Fibroblast of pulmonary artery (primary cell): ENCODE measurements around the gene NPEPL1.
"Not testable (repeated sequence)": the region's sequence is repeated elsewhere in the genome, so short reads cannot be mapped to it uniquely, and the experiment has no call there.

Experiments
- DNase-seq: peaks from one replicate; pipeline ENCODE4 v3.0.0-alpha.2; 2010; ENCODE audit warnings: low read depth
- H3K4me3 ChIP-seq: replicated peaks from 2 replicates; pipeline ENCODE4 v1.5.1; 2011; ENCODE audit warnings: low read depth, mild to moderate bottlenecking, control low read depth, low read length, moderate library complexity
- CTCF ChIP-seq: IDR thresholded peaks from 2 replicates; pipeline ENCODE4 v1.5.1; 2011; ENCODE audit warnings: mild to moderate bottlenecking, control low read depth, low read length, inconsistent platforms; ENCODE audit errors: missing control alignments

The NPEPL1 gene

GRCh38 chr20:58745391-58745790, 52.8 kb downstream of the NPEPL1 start:
- no peak overlapping the region for H3K4me3 ChIP-seq
- DNase-seq: no peak
- TF ChIP-seq CTCF: no peak

GRCh38 chr20:58746620-58747019, 54.0 kb downstream of the NPEPL1 start:
- peak; percentile 4 for DNase-seq
- no peak overlapping the region for H3K4me3 ChIP-seq
- no peak for TF ChIP-seq CTCF

- H3K4me3 ChIP-seq: no peak overlapping the region
- no peak for DNase-seq
- TF ChIP-seq CTCF: no peak
These were observed 54.6 kb downstream of the NPEPL1 start for GRCh38 chr20:58747211-58747610.

DNA sequence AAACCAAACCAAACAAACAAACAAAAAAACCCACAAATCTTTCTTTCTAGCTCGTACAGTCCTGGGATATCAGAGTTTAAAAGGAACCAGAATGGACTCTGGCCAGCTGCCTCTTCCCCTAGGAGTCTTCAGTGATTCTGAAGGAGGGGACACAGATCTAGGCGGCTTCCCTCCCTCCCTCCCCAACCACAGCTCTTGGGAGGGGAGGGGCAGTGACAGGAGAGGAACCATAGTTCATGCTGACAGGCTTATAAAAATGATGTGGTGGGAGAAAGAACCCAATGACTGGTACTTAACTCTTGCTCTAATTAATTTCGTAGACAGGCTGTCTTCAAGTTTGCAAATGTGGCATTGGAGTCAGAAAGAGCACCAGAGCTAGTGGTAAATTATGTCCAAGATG, 56.0 kb downstream of the NPEPL1 start:
- DNase-seq: no peak
- no peak for TF ChIP-seq CTCF
- no peak overlapping the region for H3K4me3 ChIP-seq

- no peak for DNase-seq
- no peak overlapping the region for H3K4me3 ChIP-seq
- no peak for TF ChIP-seq CTCF
These were observed 56.6 kb downstream of the NPEPL1 start for GRCh38 chr20:58749098-58749769.

- no peak for DNase-seq
- TF ChIP-seq CTCF: no peak
- no peak overlapping the region for H3K4me3 ChIP-seq
These were observed 57.4 kb downstream of the NPEPL1 start for GRCh38 chr20:58749979-58750378.

GRCh38 chr20:58750706-58751105, 58.1 kb downstream of the NPEPL1 start:
- H3K4me3 ChIP-seq, DNase-seq: not testable (repeated sequence)
